Measurements from ENCODE around the gene DNAH1. TPM values are rescaled to one million over a fixed set of nuclear protein-coding genes. Genes with fewer than 3 reads are reported as not detected.

Gene DNAH1
- total and polyA plus RNA-seq, 2 of the 13 experiments (the other 11 are each of a cell fraction or from before 2014, with no cell fraction given), result 0.64 to 3.5 TPM

DNA sequence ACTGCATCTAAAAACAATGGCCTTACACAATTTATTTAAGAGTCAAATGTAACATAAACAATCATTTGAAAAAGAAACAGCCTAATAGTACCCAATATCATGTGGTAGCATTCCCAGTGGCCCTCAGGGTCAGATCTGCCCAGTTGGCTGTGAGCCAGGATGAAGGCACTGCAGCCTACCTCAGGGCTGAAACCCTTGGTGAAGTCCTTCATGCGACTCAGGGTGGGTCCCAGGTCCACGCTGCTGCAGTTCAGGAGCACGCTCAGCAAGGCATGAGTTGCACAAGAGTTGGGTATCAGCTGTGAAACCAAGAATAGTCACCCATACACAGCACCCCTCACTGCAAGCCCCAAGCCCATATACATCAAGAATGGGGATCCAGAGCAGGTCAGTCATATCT, 91.7 kb downstream of the DNAH1 start:
- FAIRE-seq, result no peak
- Histone ChIP-seq H4K20me1 (ENCODE audit: insufficient read depth, low read length) (no peaks in the 10 kb centered on the region), H2AFZ (ENCODE audit: low read length) (no peak overlapping the region), H3K4me1 (ENCODE audit: insufficient read depth, low read length) (peaks cover 30% of the 10 kb centered on the region), H3K4me3 (replicated peaks in 1 of 3; ENCODE audit: insufficient read depth in 1 of 3, low read depth in 2 of 3, low read length in 3 of 3) (no peak overlapping the region), H3K9me3 (ENCODE audit: low read length) (no peaks in the 10 kb centered on the region), H3K9ac (ENCODE audit: insufficient read depth, low read depth, low read length) (no peak overlapping the region), H3K27me3 (ENCODE audit: control insufficient read depth in 1 of 2, insufficient read depth in 2 of 2, low read length in 2 of 2) (peaks cover 0 to 8% of the 10 kb centered on the region in 2 experiments; a peak in 1 of 5 replicates), H3K4me2 (ENCODE audit: low read depth, low read length) (no peak overlapping the region), H3K27ac (ENCODE audit: extremely low read length, insufficient read depth, low read length) (no peak overlapping the region), H3K79me2 (ENCODE audit: insufficient read depth, low read length) (peaks cover 26% of the 10 kb centered on the region), H3K36me3 (replicated peaks in 1 of 2; ENCODE audit: control insufficient read depth in 1 of 2, insufficient read depth in 2 of 2, low read length in 2 of 2) (peaks cover 27 to 55% of the 10 kb centered on the region in 2 experiments)
- in situ Hi-C loops (cut with HindIII; ENCODE audit: extremely low pct_ligation_motif_present, low pct_unique_long_range_greater_than_20kb) (no loop called here), intact Hi-C loops (cut with micrococcal nuclease; ENCODE audit: unreplicated experiment) (no loop called here)
- CTCF ChIA-PET (ENCODE audit: low intra/inter-chr PET ratio, low total read pairs), result no interaction called here
- POLR2A ChIA-PET, result no interaction called here
- TF ChIP-seq ATF6 (CRISPR knock-in tag; conservative IDR thresholded peaks at IDR 0.05) (no peak), ZNF570 (CRISPR knock-in tag; IDR thresholded peaks at IDR 0.05; ENCODE audit: borderline replicate concordance) (no peak), ZFAT (CRISPR knock-in tag; conservative IDR thresholded peaks at IDR 0.05) (no peak)
- no peak for DNase-seq (ENCODE audit: low spot score)
- BruUV-seq (replicated peaks), result no TSS peak
- no peak for ATAC-seq
- no CpG with 5 or more reads among the region's 3 CpGs for WGBS (ENCODE audit: low lambda C conversion rate)

DNA sequence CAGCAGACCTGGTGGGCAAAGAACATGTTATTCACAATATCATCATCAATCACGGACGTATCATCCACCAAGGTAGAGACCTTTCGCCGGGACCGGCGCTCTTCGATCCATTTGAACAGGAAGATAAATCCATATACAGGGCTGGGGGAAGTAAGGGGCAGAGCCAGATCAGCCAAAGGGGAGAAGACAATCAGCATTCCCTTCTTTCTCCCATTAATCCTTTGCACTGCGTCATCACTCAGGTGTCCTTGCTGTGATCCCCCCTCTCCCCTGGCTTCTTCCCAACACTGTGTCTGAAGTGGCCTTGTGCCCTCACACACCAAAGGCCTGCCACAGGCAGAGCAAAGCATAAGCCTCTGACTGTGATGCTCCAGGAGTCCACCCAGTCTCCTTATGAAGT, 92.3 kb downstream of the DNAH1 start:
- Histone ChIP-seq H3K79me2 (ENCODE audit: insufficient read depth, low read length) (peaks cover 26% of the 10 kb centered on the region), H3K9ac (ENCODE audit: insufficient read depth, low read depth, low read length) (peak overlapping the region; percentile 96), H4K20me1 (ENCODE audit: insufficient read depth, low read length) (no peaks in the 10 kb centered on the region), H3K4me2 (ENCODE audit: low read depth, low read length) (peak overlapping the region; percentile 95), H3K27me3 (ENCODE audit: control insufficient read depth in 1 of 2, insufficient read depth in 2 of 2, low read length in 2 of 2) (peaks cover 0 to 8% of the 10 kb centered on the region in 2 experiments; a peak in 1 of 5 replicates), H3K27ac (ENCODE audit: extremely low read length, insufficient read depth, low read length) (no peak overlapping the region), H3K36me3 (replicated peaks in 1 of 2; ENCODE audit: control insufficient read depth in 1 of 2, insufficient read depth in 2 of 2, low read length in 2 of 2) (peaks cover 27 to 48% of the 10 kb centered on the region in 2 experiments), H3K4me3 (replicated peaks in 1 of 3; ENCODE audit: insufficient read depth in 1 of 3, low read depth in 2 of 3, low read length in 3 of 3) (peak overlapping the region in 2 of 3 experiments; percentile 93 to 94; a peak in 2 of 6 replicates), H3K9me3 (ENCODE audit: low read length) (no peaks in the 10 kb centered on the region), H2AFZ (ENCODE audit: low read length) (no peak overlapping the region), H3K4me1 (ENCODE audit: insufficient read depth, low read length) (peaks cover 32% of the 10 kb centered on the region)
- CTCF ChIA-PET (ENCODE audit: low intra/inter-chr PET ratio, low total read pairs), result no interaction called here
- in situ Hi-C loops (cut with HindIII; ENCODE audit: extremely low pct_ligation_motif_present, low pct_unique_long_range_greater_than_20kb), result no loop called here
- no TSS peak for BruUV-seq (replicated peaks)
- intact Hi-C loops (cut with micrococcal nuclease; ENCODE audit: unreplicated experiment), result no loop called here
- WGBS (ENCODE audit: low lambda C conversion rate), result 96% methylated on average over 8 of the region's 8 CpGs
- POLR2A ChIA-PET, result no interaction called here
- ATAC-seq (no peak), DNase-seq (ENCODE audit: low spot score) (no peak), FAIRE-seq (no peak)
- TF ChIP-seq ZNF567 (CRISPR knock-in tag; IDR thresholded peaks at IDR 0.05; ENCODE audit: borderline replicate concordance) (no peak), ADNP (CRISPR knock-in tag; IDR thresholded peaks at IDR 0.05) (no peak), ZNF205 (CRISPR knock-in tag; IDR thresholded peaks at IDR 0.05) (no peak), SIN3B (IDR thresholded peaks at IDR 0.05; ENCODE audit: low read length) (no peak), ZBTB43 (CRISPR knock-in tag; conservative IDR thresholded peaks at IDR 0.05) (no peak), JUND (CRISPR knock-in tag; IDR thresholded peaks at IDR 0.05) (no peak), SMYD3 (CRISPR knock-in tag; IDR thresholded peaks at IDR 0.05) (no peak)
- TF ChIP-seq, protein P1, sequence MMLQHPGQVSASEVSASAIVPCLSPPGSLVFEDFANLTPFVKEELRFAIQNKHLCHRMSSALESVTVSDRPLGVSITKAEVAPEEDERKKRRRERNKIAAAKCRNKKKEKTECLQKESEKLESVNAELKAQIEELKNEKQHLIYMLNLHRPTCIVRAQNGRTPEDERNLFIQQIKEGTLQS (CRISPR knock-in tag; IDR thresholded peaks at IDR 0.05), result no peak
- TF ChIP-seq, protein P2, sequence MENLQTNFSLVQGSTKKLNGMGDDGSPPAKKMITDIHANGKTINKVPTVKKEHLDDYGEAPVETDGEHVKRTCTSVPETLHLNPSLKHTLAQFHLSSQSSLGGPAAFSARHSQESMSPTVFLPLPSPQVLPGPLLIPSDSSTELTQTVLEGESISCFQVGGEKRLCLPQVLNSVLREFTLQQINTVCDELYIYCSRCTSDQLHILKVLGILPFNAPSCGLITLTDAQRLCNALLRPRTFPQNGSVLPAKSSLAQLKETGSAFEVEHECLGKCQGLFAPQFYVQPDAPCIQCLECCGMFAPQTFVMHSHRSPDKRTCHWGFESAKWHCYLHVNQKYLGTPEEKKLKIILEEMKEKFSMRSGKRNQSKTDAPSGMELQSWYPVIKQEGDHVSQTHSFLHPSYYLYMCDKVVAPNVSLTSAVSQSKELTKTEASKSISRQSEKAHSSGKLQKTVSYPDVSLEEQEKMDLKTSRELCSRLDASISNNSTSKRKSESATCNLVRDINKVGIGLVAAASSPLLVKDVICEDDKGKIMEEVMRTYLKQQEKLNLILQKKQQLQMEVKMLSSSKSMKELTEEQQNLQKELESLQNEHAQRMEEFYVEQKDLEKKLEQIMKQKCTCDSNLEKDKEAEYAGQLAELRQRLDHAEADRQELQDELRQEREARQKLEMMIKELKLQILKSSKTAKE (CRISPR knock-in tag; IDR thresholded peaks at IDR 0.05; ENCODE audit: borderline replicate concordance), result no peak
